ENCODE measurements around the gene RHBDD3.

The RHBDD3 gene

GRCh38 chr22:29267858-29268510, at the start of gene RHBDD3, which contains the start of gene EWSR1:
Gene RHBDD3, minus strand, starts transcription at chr22:29267981. Its CDS starts 2,355 bp downstream, at chr22:29265626.
Gene EWSR1, plus strand, starts transcription at chr22:29268268. Its CDS starts 69 bp downstream, at chr22:29268337.
- H3K4me3 ChIP-seq (ENCODE audit: control insufficient read depth, low read depth, low read length) = peak within 1 kb of the TSS; percentile 91
- peak; percentile 97 for DNase-seq (ENCODE audit: low read depth)
- TF ChIP-seq, protein P1, sequence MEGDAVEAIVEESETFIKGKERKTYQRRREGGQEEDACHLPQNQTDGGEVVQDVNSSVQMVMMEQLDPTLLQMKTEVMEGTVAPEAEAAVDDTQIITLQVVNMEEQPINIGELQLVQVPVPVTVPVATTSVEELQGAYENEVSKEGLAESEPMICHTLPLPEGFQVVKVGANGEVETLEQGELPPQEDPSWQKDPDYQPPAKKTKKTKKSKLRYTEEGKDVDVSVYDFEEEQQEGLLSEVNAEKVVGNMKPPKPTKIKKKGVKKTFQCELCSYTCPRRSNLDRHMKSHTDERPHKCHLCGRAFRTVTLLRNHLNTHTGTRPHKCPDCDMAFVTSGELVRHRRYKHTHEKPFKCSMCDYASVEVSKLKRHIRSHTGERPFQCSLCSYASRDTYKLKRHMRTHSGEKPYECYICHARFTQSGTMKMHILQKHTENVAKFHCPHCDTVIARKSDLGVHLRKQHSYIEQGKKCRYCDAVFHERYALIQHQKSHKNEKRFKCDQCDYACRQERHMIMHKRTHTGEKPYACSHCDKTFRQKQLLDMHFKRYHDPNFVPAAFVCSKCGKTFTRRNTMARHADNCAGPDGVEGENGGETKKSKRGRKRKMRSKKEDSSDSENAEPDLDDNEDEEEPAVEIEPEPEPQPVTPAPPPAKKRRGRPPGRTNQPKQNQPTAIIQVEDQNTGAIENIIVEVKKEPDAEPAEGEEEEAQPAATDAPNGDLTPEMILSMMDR (conservative IDR thresholded peaks at IDR 0.05; ENCODE audit: control insufficient read depth, insufficient read depth, low read depth, low read length) = no peak

GRCh38 chr22:29316141-29316828, 48.5 kb upstream of the RHBDD3 start:
- no peak for DNase-seq (ENCODE audit: low read depth)
- H3K4me3 ChIP-seq (ENCODE audit: control insufficient read depth, low read depth, low read length) = no peak overlapping the region
- TF ChIP-seq, protein P1 (conservative IDR thresholded peaks at IDR 0.05; ENCODE audit: control insufficient read depth, insufficient read depth, low read depth, low read length) = no peak

- TF ChIP-seq, protein P1 (conservative IDR thresholded peaks at IDR 0.05; ENCODE audit: control insufficient read depth, insufficient read depth, low read depth, low read length) = no peak
- no peak for DNase-seq (ENCODE audit: low read depth)
- no peak within 1 kb of the TSS for H3K4me3 ChIP-seq (ENCODE audit: control insufficient read depth, low read depth, low read length)
These were observed 47.7 kb upstream of the RHBDD3 start, which contains the start of gene RASL10A for GRCh38 chr22:29315286-29316140. Gene RASL10A, minus strand, starts transcription at chr22:29315697. Its CDS starts 451 bp downstream, at chr22:29315246.

DNA sequence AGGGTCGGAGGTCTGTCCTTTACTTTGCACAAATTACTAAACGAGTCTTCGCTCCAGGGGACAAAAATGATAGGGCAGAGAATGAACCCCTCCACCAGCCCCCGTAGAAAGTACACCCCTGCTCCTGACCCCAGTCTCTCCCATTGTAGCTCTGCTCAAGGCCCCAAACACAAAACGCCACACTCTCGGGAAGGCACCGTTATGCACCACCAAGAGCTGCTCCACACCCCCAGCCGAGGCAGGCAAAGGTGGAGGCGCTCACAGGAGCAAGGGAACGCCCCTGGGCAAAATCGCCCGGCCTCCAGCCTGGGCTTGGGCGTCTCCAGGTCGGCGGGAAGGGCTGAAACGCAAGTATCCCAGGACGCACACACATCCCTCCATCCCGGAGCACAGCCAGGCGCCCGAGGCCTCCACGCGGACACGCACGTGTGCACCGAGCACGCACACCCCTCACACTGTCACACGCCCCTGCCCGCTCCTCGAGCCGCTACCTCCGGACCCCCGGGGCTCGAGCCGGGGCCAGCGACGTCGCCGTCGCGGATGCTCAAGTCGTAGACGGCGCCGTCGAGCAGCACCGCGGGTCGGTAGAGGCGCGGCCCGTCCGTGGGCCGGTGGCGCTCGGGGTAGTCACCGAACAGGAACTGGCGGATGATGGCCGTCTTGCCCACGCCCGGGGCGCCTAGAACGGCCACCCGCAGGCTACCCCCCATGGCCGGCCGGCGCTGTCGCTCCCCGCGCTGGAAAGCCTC, 46.9 kb upstream of the RHBDD3 start:
- DNase-seq (ENCODE audit: low read depth) = no peak
- TF ChIP-seq, protein P1 (conservative IDR thresholded peaks at IDR 0.05; ENCODE audit: control insufficient read depth, insufficient read depth, low read depth, low read length) = no peak
- H3K4me3 ChIP-seq (ENCODE audit: control insufficient read depth, low read depth, low read length) = no peak overlapping the region

DNA sequence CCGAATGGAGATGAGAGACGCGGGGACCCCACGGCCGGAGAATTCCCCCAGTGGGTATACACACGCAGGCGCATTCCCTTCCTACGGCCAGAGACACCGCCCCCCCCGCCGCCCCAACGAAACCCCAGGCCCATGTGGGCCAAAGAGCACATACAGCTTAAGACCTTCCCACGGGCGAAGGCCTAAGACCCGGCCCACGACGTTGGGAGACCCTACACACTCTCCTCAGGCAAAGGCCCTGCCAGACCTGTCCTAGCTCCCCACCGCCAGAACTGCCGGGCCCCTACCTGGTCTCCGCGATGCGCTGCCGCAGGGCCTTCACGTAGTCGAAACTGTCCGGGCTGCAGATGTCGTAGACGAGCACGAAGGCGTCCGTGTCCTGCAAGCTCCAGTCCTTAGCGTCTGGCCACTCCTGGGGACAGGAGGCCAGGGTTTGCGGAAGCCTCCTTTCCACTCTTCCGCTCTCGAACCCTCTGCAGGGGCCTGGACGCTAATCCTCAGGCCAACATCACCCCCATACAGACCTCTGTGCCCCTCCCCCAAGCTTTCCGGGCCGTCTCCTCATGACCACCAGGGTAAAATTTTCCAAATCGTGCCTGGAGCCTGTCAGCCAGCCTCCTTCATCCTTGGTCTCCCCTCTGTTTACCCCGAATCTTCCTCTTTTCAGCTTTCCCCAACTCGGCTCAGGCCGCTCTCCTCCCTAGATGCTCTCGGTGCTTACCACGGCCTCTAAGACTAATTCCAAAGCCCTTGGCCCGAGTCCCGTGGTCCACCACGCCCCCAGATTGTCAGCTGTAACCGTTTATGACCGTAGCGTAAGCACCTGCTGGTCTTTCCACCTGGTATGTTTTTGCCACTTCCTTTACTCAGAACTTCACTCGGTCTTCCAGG, 46.0 kb upstream of the RHBDD3 start:
- H3K4me3 ChIP-seq (ENCODE audit: control insufficient read depth, low read depth, low read length) = no peak overlapping the region
- DNase-seq (ENCODE audit: low read depth) = no peak
- TF ChIP-seq, protein P1 (conservative IDR thresholded peaks at IDR 0.05; ENCODE audit: control insufficient read depth, insufficient read depth, low read depth, low read length) = no peak
